GM19372 (cell line): ENCODE measurements around the gene XG.
"Not testable (repeated sequence)": the region's sequence is repeated elsewhere in the genome, so short reads cannot be mapped to it uniquely, and the experiment has no call there.

Source experiments
- ATAC-seq: cut with Tn5 transposase; IDR thresholded peaks from one replicate; pipeline ENCODE4 v1.9.1; 2021; ENCODE audit warnings: mild to moderate bottlenecking, low read depth, moderate library complexity; ENCODE audit not compliant: unreplicated experiment

The XG gene

GRCh38 chrX:2732649-2733048 lies 19.2 kb upstream of the XG start:
- ATAC-seq, result no peak

GRCh38 chrX:2733286-2733685 lies 18.6 kb upstream of the XG start:
- ATAC-seq, result no peak

- ATAC-seq, result no peak
Measured at GRCh38 chrX:2735270-2735669, 16.6 kb upstream of the XG start.

- no peak for ATAC-seq
Measured at GRCh38 chrX:2740672-2741071, 11.2 kb upstream of the XG start.

GRCh38 chrX:2741386-2741785 lies 10.5 kb upstream of the XG start:
- ATAC-seq, result no peak

- ATAC-seq, result not testable (repeated sequence)
Measured at GRCh38 chrX:2746250-2746649, 5.6 kb upstream of the XG start.

GRCh38 chrX:2748171-2748814 lies 3.5 kb upstream of the XG start:
- ATAC-seq, result no peak

- ATAC-seq, result no peak
Measured at GRCh38 chrX:2748815-2749188, 3.0 kb upstream of the XG start.

GRCh38 chrX:2751291-2751690 lies 549 bp upstream of the XG start:
- no peak for ATAC-seq

GRCh38 chrX:2752441-2752840 lies 601 bp downstream of the XG start:
- not testable (repeated sequence) for ATAC-seq

- ATAC-seq, result not testable (repeated sequence)
Measured at GRCh38 chrX:2755163-2755715, 3.4 kb downstream of the XG start.

GRCh38 chrX:2756548-2756947 lies 4.7 kb downstream of the XG start:
- no peak for ATAC-seq

- no peak for ATAC-seq
Measured at GRCh38 chrX:2761246-2761645, 9.4 kb downstream of the XG start.

GRCh38 chrX:2762671-2763070 lies 10.8 kb downstream of the XG start:
- not testable (repeated sequence) for ATAC-seq

- ATAC-seq, result not testable (repeated sequence)
Measured at GRCh38 chrX:2764766-2765548, 13.1 kb downstream of the XG start.

GRCh38 chrX:2765549-2765830 lies 13.7 kb downstream of the XG start:
- ATAC-seq, result no peak

- no peak for ATAC-seq
Measured at GRCh38 chrX:2766906-2767305, 15.1 kb downstream of the XG start.

GRCh38 chrX:2767631-2768455 lies 16.0 kb downstream of the XG start:
- ATAC-seq, result no peak

GRCh38 chrX:2769615-2770014 lies 17.8 kb downstream of the XG start:
- ATAC-seq, result no peak

- ATAC-seq, result not testable (repeated sequence)
Measured at GRCh38 chrX:2773166-2774055, 21.6 kb downstream of the XG start.
